ENCODE data around the gene MGAT4A. TPM values are rescaled to one million over a fixed set of nuclear protein-coding genes. Genes with fewer than 3 reads are reported as not detected.

MGAT4A gene
- total RNA-seq, 4 donors from 2014 or later: 4.1 to 11.6 (median 7.1) TPM

- Histone ChIP-seq H3K27me3 (no peaks in the 10 kb centered on the region), H3K9me3 (no peaks in the 10 kb centered on the region), H3K36me3 (peaks cover 0 to 8% (median 0%) of the 10 kb centered on the region in 3 donors), H3K27ac (peak overlapping the region in 1 of 4 donors; percentile 11), H3K4me1 (peaks cover 0 to 6% (median 0%) of the 10 kb centered on the region in 3 donors), H3K4me3 (no peak overlapping the region)
- WGBS, 2 donors: 20 to 23% methylated on average over 4 of the region's 4 CpGs
- TF ChIP-seq POLR2A (IDR thresholded peaks at IDR 0.05) (no peak), CTCF (IDR thresholded peaks at IDR 0.05) (peak; percentile 98 to 99 (median 98))
- DNase-seq: peak; percentile 19
- intact Hi-C loops (cut with DNase I): no loop called here
Observed at GRCh38 chr2:98649135-98649991, 81.6 kb downstream of the MGAT4A start.

DNA sequence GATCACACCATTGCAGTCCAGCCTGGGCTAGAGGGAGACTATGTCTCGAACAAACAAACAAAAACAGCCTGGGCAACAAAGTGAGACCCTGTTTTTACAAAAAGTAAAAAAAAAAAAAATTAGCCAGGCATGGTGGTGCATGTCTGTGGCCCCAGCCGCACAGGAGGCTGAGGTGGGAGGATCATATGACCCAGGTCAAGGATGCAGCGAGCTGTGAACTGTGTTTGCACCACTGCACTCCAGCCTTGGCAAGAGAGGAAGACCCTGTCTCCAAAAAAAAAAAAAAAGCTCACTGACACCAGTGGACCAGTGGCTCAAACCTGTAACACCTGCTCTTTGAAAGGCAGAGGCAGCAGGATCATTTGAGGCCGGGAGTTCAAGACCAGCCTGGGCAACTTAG lies 82.5 kb downstream of the MGAT4A start:
- Histone ChIP-seq H3K27me3 (no peaks in the 10 kb centered on the region), H3K9me3 (no peaks in the 10 kb centered on the region), H3K36me3 (peaks cover 0 to 8% (median 0%) of the 10 kb centered on the region in 3 donors), H3K27ac (no peak overlapping the region), H3K4me1 (peaks cover 0 to 6% (median 0%) of the 10 kb centered on the region in 3 donors), H3K4me3 (no peak overlapping the region)
- 72 to 88% methylated on average over 4 of the region's 4 CpGs for WGBS, 2 donors
- TF ChIP-seq CTCF (IDR thresholded peaks at IDR 0.05): no peak
- no peak for TF ChIP-seq POLR2A (IDR thresholded peaks at IDR 0.05)
- intact Hi-C loops (cut with DNase I): no loop called here
- no peak for DNase-seq

DNA sequence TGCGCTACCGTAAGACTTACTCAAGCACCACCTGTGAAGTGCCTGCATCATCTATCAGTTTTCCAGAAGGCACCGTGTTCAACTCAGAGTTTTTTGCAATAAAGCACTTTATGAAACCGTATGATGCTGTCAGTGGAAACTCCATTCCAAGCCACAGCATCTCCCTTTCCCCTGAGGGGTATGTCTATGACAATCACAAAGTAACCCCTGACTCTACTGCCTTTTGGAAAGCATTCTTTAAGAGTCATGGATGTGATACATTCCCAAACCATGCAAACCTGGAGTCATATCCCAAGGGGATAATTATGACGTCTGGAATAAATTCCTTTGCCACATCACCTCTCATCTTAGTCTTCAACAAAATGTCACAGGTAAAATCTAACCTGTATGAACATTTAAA lies 83.3 kb downstream of the MGAT4A start:
- TF ChIP-seq POLR2A (IDR thresholded peaks at IDR 0.05): no peak
- TF ChIP-seq CTCF (IDR thresholded peaks at IDR 0.05): no peak
- Histone ChIP-seq H3K9me3 (no peaks in the 10 kb centered on the region), H3K27me3 (no peaks in the 10 kb centered on the region), H3K4me1 (peaks cover 0 to 6% (median 0%) of the 10 kb centered on the region in 3 donors), H3K27ac (no peak overlapping the region), H3K36me3 (peaks cover 0 to 8% (median 0%) of the 10 kb centered on the region in 3 donors), H3K4me3 (no peak overlapping the region)
- no peak for DNase-seq
- 69 to 78% methylated on average over 5 of the region's 5 CpGs for WGBS, 2 donors
- intact Hi-C loops (cut with DNase I): no loop called here

DNA sequence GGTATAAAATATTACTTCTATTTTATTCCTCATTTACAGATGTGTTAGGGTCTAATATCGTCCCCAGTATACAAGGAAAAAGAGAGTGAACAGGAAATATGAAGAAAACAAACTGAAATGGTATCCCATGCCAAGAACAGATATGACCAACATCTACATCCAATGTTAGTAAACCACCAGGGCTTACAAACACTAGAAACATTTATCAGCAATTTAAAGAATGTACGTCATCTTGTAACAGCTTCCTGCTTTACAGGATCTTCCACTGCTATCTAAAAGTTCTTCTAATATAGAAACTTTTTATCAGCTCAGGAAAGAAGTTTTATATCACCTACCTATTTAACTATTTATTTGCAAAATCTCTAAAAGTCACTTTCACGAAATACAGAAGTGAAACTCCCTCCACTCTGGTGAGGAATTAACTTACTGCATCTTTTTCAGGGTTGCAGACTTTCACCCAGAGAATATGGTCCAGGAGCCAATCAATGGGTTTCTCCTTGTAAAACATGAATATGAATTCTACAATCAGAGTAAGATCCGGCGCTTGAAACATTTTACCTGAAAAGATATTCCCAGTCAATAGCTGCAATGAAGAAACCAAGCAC lies 87.3 kb downstream of the MGAT4A start:
- no peaks in the 10 kb centered on the region for H3K9me3 ChIP-seq
- TF ChIP-seq CTCF (IDR thresholded peaks at IDR 0.05): no peak
- TF ChIP-seq POLR2A (IDR thresholded peaks at IDR 0.05): no peak
- no peak overlapping the region for H3K4me3 ChIP-seq
- WGBS, 2 donors: 84 to 91% methylated on average over 5 of the region's 5 CpGs
- peaks cover 0 to 25% (median 0%) of the 10 kb centered on the region in 3 donors for H3K36me3 ChIP-seq
- H3K27ac ChIP-seq: no peak overlapping the region
- no peaks in the 10 kb centered on the region for H3K4me1 ChIP-seq
- intact Hi-C loops (cut with DNase I): no loop called here
- DNase-seq: no peak
- no peaks in the 10 kb centered on the region for H3K27me3 ChIP-seq

Measured in esophagus squamous epithelium (tissue), 5 donors.